OCI-LY7 (cell line): Measurements from ENCODE around the gene NCOA5. TPM values are rescaled to one million over a fixed set of nuclear protein-coding genes. Genes with fewer than 3 reads are reported as not detected.

ENCODE experiments used
- BruUV-seq: library from RNA; stranded (reverse); fragments of 400-500 nt; replicated peaks from 2 replicates; lab custom pipeline; 2021; lab: Mats Ljungman, UMichigan
- CTCF ChIA-PET: fragments of 300-600 bp; sonication (Branson Sonifier 250); formaldehyde crosslinking; loops from one replicate; lab custom pipeline; 2022; ENCODE audit warnings: antibody characterized with exemption; ENCODE audit not compliant: unreplicated experiment; lab: Charles Lee
- POLR2A ChIA-PET: fragments of 300-600 bp; sonication (Branson Sonifier 250); formaldehyde crosslinking; loops from one replicate; lab custom pipeline; 2022; ENCODE audit warnings: antibody characterized with exemption; lab: Charles Lee
- DNase-seq: peaks from one replicate; pipeline ENCODE4 v3.0.0-alpha.2; 2015; ENCODE audit warnings: low spot score
- H2AFZ ChIP-seq: fragments of 200-600 bp; sonication (generic), shearing (Covaris generic); 2 replicates; pipeline ENCODE4 v1.6.1; 2014; ENCODE audit warnings: mild to moderate bottlenecking, antibody characterized with exemption, low read length, moderate library complexity
- H3K27ac ChIP-seq: fragments of 200-600 bp; sonication (generic); 2 replicates; pipeline ENCODE4 v1.5.1; 2014; ENCODE audit warnings: mixed run types, low read depth, mild to moderate bottlenecking, moderate library complexity, low read length, inconsistent platforms; ENCODE audit not compliant: poor library complexity, severe bottlenecking
- H3K36me3 ChIP-seq: fragments of 200-600 bp; sonication (generic); 2 replicates; pipeline ENCODE4 v1.6.1; 2014; ENCODE audit warnings: mild to moderate bottlenecking, antibody characterized with exemption, low read length, moderate library complexity, mixed read lengths; ENCODE audit not compliant: insufficient read depth
- H3K4me1 ChIP-seq: fragments of 200-600 bp; sonication (generic); 2 replicates; pipeline ENCODE4 v1.5.1; 2014; ENCODE audit warnings: mild to moderate bottlenecking, low read length; ENCODE audit not compliant: insufficient read depth, poor library complexity, severe bottlenecking
- H3K4me2 ChIP-seq: fragments of 200-600 bp; sonication (generic); 2 replicates; pipeline ENCODE4 v1.6.1; 2014; ENCODE audit warnings: mild to moderate bottlenecking, low read length
- H3K4me3 ChIP-seq: fragments of 200-600 bp; sonication (generic); 2 replicates; pipeline ENCODE4 v1.5.1; 2014; ENCODE audit warnings: mild to moderate bottlenecking, low read depth, low read length; ENCODE audit not compliant: poor library complexity, severe bottlenecking
- H3K79me2 ChIP-seq: fragments of 200-600 bp; sonication (generic); 2 replicates; pipeline ENCODE4 v1.6.1; 2016; ENCODE audit warnings: low read depth, mild to moderate bottlenecking, low read length, moderate library complexity, mixed read lengths; ENCODE audit not compliant: insufficient read depth
- H3K9me2 ChIP-seq: fragments of 200-600 bp; sonication (generic); 2 replicates; pipeline ENCODE4 v1.6.1; 2016; ENCODE audit warnings: mild to moderate bottlenecking, low read length, mixed read lengths; ENCODE audit not compliant: insufficient read depth
- H3K9me3 ChIP-seq: fragments of 200-600 bp; sonication (generic); 2 replicates; pipeline ENCODE4 v1.6.1; 2014; ENCODE audit warnings: mild to moderate bottlenecking, mixed run types, low read length, mixed read lengths
- H4K20me1 ChIP-seq: fragments of 200-600 bp; sonication (generic); 2 replicates; pipeline ENCODE4 v1.6.1; 2014; ENCODE audit warnings: mild to moderate bottlenecking, antibody characterized with exemption, low read length, moderate library complexity, mixed read lengths; ENCODE audit not compliant: insufficient read depth
- CTCF ChIP-seq: fragments of 200-600 bp; sonication (generic); conservative IDR thresholded peaks from 2 replicates; pipeline ENCODE4 v1.5.1; 2014; ENCODE audit warnings: mild to moderate bottlenecking, antibody characterized with exemption, low read length, moderate library complexity, mixed read lengths
- EZH2phosphoT487 ChIP-seq: fragments of 200-600 bp; sonication (generic); IDR thresholded peaks from 2 replicates; pipeline ENCODE4 v1.6.1; 2018; ENCODE audit warnings: low read depth, borderline replicate concordance, mild to moderate bottlenecking, mixed run types, antibody characterized with exemption, low read length, moderate library complexity, mixed read lengths
- intact Hi-C: fragments of 100-400 bp; cut with micrococcal nuclease; formaldehyde crosslinking; loops from one replicate; pipeline ENCODE4 v1.10.0; 2022; ENCODE audit not compliant: unreplicated experiment
- total RNA-seq, 2 experiments: library from RNA; depleted of rRNA in 1 of 2; stranded (reverse); fragments of >200 nt in 1 of 2; shearing (Covaris generic) in 1 of 2; gene quantifications; 2 replicates each; pipeline ENCODE4 v1.2.3, GENCODE V29; 2014 to 2022

Gene NCOA5
- total RNA-seq, 2 experiments from 2014 or later: 23.4 to 33.7 TPM

- CTCF ChIA-PET: no interaction called here
- H3K4me2 ChIP-seq: no peak overlapping the region
- intact Hi-C loops: no loop called here
Observed at GRCh38 chr20:46040902-46041535, 48.7 kb downstream of the NCOA5 start.

DNA sequence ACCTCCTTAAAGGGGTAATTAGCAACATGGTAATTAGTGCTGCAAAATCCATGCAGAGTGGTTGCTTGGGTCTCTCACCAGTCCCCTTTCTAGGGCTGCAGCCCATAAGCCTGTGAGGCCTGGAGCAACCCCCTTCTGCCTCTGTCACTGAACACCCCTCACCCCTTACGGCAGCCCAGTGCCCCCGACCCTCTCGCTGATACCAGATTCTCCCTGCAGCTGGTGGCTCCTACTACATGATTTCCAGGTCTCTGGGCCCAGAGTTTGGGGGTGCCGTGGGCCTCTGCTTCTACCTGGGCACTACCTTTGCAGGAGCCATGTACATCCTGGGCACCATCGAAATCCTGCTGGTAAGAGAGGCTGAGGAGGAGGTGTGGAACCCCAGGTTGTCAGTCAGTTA, 52.7 kb downstream of the NCOA5 start:
- no peak overlapping the region for H3K4me2 ChIP-seq
- H3K4me1 ChIP-seq: no peaks in the 10 kb centered on the region
- no peak overlapping the region for H2AFZ ChIP-seq
- H3K79me2 ChIP-seq: no peaks in the 10 kb centered on the region
- intact Hi-C loops: no loop called here
- CTCF ChIA-PET: interaction anchor here (0.8 kb wide), 1 partner anchor 15 kb away, joined by 3 read pairs; no protein-coding TSS in a partner anchor
- H3K27ac ChIP-seq: no peak overlapping the region
- H3K9me3 ChIP-seq: no peaks in the 10 kb centered on the region
- no TSS peak for BruUV-seq
- TF ChIP-seq EZH2phosphoT487 (no peak), CTCF (no peak)
- H3K4me3 ChIP-seq: no peak overlapping the region
- H4K20me1 ChIP-seq: no peaks in the 10 kb centered on the region
- POLR2A ChIA-PET: no interaction called here
- DNase-seq: no peak
- no peaks in the 10 kb centered on the region for H3K9me2 ChIP-seq
- H3K36me3 ChIP-seq: no peaks in the 10 kb centered on the region

More at GRCh38 chr20:46040902-46041535, 48.7 kb downstream of the NCOA5 start:
- Histone ChIP-seq H3K4me1 (no peaks in the 10 kb centered on the region), H3K9me3 (no peaks in the 10 kb centered on the region), H2AFZ (no peak overlapping the region), H3K9me2 (no peaks in the 10 kb centered on the region), H3K27ac (no peak overlapping the region), H4K20me1 (no peaks in the 10 kb centered on the region), H3K36me3 (no peaks in the 10 kb centered on the region), H3K79me2 (no peaks in the 10 kb centered on the region), H3K4me3 (no peak overlapping the region)
- POLR2A ChIA-PET: no interaction called here
- DNase-seq: peak; percentile 47
- no TSS peak for BruUV-seq
- TF ChIP-seq EZH2phosphoT487 (no peak), CTCF (no peak)

DNA sequence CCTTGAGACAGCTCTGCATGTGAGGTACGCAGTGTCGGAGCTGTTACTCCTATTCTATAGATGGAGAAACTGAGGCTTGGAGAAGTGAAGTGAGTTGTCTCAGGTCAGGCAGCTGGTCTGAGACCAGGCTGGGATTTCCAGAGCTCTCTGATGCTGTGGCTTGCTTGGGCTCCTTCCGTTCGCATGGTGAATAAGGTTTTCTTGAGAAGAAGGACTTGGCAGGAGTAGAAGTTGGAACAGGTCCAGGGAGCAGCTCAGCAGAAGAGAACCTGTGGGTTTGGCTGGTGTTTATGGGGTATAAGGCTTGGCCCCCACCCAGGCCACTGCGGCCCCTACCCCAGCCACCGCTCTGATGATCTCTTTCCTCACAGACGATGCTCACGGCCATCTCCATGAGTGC, 53.4 kb downstream of the NCOA5 start:
- BruUV-seq: no TSS peak
- Histone ChIP-seq H4K20me1 (no peaks in the 10 kb centered on the region), H3K27ac (no peak overlapping the region), H3K4me3 (no peak overlapping the region), H3K79me2 (no peaks in the 10 kb centered on the region), H3K4me1 (no peaks in the 10 kb centered on the region), H3K36me3 (no peaks in the 10 kb centered on the region), H3K4me2 (no peak overlapping the region), H3K9me2 (no peaks in the 10 kb centered on the region), H3K9me3 (no peaks in the 10 kb centered on the region), H2AFZ (no peak overlapping the region)
- TF ChIP-seq CTCF: no peak
- TF ChIP-seq EZH2phosphoT487: no peak
- no peak for DNase-seq
- intact Hi-C loops: no loop called here
- CTCF ChIA-PET: no interaction called here
- POLR2A ChIA-PET: no interaction called here
